Measurements from ENCODE around the gene SPTBN5.

The SPTBN5 gene

DNA sequence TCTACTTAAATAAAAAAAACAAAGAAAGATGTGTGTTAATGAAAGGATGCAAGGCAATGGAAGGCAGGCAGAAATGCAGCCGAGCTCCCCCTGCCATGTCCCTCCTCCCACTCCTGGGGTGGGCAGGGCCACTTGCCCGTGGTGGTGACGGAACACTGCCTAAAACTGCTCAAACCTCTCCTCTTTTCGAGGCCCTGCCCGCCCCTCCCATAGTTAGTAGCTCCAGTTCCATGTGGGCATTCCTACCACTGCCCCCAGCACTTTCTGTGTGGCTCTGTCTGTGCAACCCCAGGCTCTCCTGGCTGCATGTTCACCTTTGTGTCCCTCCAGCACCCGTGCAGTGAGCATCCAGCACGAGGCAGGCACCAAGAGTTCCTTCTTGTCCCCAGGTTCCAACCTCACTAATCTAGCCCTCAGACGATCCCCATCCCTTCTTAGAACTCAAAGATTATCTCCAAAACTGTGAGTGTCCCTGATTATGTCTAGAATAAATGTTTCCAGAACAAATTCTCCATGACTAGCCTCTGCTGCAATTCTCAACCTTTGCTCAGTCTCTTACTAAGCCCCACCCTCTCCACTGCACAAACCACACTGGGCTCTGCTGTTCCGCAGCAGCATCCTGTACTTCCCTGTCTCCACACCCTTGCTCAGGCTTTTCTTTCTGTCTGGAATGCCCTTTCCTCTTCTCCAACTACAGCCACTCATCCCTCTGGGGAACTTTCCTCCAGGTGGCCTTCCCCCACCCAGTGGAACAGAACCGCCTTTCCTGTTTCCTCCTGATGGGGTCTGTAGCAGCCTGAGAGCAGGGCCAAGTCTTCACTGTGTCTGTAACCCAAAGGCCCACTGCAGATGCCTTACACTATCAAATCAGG is 32.6 kb upstream of the SPTBN5 start:
- DNase-seq = no peak

DNA sequence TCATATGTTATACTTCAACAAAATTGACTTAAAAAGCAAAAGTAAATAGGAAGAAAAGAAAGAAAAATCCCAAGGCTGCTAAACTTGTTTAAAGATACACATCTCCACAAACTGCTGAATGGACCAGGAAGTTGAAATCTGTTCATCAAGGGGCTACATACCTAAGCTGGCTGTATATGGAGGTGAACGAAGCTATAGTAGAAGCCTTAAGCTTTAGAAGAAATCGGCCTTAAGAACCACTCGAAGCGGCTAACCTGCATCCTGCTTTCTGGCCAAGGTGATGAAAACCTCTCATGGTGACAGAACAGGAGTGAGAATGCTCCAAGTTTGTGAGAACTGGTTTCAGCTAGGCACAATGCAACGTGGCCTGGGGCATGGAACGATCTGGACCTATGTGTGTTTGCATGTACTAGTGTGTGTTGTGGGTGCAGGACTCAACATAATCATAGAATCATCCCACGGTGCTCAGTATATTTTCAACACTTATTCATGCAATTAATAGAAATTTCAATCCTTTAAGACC is 31.3 kb upstream of the SPTBN5 start:
- DNase-seq = no peak

DNA sequence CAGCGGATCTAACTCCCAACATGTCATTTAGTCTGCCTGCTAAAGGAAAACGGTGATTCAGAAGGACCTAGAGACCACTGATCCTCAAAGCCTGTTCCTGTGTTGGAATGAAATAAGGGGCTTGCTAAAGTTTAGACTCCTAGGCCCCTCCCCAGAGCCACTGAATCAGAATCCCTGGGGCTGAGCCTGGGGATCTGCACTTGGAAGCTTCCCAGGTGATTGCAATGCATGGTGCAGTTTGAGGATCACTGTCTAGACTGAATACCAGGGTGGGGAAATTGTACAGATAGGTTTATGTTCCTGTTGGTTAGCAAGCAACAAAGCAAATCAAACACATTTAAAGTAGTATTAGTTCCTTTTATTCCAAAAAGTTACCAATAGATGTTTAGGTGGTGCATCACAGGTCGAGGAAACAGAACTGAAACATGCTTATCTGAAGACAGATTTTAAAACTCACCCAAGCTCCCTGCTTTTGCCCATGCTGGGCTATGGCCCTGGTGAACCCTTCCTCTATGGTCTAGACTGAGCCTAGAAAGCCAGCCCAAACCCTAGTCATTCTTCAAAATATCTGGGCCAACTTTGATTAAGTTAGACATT is 29.6 kb upstream of the SPTBN5 start:
- DNase-seq = no peak

DNA sequence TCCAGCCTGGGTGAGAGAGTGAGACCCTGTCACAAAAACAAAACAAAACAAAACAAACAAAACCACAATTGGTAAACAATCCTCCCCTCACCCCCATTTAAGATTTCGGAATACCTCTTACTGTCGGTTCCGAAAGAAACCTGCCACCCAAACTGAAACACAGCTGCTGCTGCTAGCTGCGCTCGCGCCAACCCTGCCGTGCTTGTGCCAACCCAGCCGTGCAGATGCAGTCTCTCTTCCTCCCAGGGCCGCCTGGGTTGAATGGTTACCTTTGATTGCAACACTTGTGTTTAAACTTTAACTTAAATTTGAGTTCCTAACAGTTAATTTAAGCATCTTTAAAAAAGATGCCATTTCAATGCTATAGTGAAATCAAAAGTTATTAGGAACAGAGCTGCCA is 28.5 kb upstream of the SPTBN5 start:
- no peak for DNase-seq

DNA sequence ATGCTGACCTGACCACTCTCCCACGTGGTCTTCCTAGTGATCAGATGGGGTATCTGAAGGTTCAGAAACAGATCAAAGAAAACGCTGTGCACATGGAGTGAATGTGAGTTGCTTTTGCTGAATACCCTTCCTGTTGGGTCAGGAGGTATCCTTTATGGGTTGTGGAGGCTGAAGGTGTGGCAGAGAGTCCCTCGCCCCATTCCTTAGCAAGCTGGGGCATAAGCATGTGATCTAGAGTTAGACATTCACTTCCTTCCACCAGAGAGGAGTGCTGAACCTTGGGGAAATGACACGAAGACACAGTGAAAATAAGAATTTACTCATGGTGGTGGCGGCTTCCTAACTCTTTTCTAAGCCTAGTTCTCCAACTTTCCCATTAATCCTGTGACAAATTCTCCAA is 27.8 kb upstream of the SPTBN5 start:
- no peak for DNase-seq

DNA sequence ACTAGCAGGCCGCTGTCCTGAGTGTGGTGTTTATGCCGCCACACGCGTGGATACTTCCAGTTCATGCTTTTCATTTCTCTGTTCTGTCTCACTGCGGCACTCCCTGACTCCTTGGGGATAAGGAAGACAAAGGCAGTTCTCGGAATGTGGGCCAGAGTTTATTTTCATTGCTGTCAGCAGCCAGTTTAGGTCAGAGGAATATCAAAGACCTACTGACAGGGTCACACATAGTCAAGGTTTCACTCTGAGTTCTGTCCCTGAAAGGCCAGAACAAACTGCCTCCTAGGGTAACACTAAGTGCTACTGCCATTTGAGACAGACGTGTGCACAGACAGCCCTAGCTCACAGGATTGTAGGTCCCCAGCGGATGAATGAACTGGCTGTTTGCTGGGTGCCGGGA is 27.3 kb upstream of the SPTBN5 start:
- no peak for DNase-seq

DNA sequence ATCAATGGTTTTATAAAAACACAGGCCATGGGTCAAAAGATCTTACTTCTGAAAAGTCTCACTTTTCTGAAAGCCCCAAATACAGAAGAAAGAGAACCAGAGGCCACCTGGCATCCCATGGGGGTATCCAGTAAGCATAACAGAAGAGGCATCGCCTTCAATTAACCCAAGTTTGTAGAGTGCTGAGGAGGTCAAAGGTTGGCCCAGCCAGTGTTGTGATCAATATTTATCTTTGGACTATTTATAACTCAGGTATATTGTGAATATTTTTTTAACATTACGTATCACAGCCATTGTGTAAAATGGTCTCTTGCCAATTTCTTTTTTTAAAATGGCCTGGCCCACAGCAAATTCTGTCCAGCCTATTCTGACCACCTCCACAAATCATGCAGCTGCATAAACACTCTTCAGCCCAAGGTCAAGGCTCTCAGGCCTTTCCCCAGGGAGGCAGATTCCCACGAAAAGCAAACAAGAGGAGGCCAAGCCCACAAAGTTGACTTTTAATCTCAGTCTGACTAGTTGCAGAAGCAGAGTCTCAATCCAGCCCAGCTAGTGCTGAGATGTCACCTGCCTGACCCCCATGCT is 26.2 kb upstream of the SPTBN5 start:
- DNase-seq = no peak

DNA sequence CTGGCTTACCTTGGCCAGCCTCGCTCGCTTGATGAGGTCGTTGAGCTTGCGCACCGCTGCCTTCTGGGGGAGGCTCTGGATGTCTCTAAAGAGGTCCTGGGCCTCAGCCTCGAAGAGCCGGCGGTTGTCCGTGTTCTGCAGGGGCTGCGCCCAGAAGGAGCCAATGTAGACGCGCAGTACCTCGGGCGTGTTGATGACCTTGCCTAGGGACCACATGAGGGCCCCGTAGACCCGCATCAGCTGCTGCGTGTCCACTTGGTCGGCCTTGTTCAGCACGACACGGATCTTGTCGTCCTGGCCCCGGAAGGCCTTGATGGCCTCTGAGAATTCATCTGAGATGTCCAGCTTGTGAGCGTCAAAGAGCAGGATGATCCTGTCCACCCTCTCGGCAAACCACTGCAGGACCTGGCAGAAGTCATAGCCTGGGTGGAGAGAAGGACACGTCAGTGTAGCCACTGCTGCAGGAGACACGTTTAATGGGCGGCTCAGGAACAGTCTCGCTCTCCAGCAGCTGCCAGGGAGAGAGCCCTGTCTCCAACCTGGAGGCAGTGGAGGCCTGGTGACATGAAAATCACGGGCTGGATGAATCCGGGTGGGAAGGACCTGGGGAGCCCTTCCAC is 25.5 kb upstream of the SPTBN5 start:
- no peak for DNase-seq

DNA sequence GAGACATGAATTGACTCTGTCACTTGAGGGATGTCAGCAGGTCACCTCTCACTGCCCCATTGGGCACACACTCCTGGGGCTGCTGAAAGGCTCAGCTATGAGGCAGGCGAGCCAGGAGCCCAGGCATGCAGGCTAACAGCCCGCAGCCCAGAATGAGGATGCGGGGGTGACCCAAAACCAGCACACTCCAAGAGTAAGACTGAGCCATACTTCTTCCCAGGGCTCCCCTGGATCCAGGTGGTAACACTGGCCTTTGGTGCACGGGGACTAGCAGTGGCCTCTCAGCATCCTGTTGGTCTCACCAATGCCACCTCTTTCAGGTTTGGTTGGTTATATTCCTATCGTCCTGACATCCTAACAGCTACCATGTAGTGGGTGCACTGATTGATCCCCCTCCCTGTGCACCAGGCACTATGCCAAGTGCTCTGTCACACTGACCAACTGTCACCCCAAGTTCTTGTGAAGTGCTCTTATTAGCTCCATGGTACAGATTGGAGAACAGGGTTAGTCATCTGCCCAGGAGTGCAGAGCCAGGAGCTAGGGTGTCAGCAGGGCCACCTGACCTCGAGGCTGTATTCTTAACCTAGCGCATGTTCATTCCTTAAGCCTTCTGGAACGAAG is 24.8 kb upstream of the SPTBN5 start:
- no peak for DNase-seq

DNA sequence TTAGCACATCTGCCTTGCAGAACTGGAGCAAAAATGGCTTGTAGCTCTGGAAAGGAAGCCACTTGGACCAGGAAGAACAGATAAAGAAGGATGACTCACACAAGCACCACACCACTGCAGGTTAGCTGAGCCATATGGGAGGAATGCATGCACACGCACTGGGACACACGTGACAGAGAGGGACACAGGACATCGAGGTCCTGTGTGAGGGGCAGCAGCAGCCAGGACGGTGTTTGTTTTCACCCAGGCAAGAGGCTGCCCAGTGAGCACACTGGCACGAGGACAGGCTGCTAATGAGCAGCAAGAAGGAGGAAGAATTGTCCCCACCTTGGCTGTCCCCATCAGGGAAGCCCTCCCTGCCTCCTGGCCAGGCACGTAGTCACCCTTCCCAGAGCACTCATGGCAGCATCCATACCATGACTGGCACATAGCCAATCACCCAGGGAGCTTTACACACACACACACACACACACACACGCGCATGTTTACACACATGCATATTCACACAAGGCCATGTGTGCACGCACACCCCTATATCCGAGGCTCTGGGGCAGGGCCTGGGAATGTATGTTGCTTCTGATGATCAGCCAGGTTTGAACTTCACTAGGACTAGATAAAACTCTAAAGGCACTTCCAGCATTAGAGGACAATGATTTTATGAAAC is 24.0 kb upstream of the SPTBN5 start:
- no peak for DNase-seq

DNA sequence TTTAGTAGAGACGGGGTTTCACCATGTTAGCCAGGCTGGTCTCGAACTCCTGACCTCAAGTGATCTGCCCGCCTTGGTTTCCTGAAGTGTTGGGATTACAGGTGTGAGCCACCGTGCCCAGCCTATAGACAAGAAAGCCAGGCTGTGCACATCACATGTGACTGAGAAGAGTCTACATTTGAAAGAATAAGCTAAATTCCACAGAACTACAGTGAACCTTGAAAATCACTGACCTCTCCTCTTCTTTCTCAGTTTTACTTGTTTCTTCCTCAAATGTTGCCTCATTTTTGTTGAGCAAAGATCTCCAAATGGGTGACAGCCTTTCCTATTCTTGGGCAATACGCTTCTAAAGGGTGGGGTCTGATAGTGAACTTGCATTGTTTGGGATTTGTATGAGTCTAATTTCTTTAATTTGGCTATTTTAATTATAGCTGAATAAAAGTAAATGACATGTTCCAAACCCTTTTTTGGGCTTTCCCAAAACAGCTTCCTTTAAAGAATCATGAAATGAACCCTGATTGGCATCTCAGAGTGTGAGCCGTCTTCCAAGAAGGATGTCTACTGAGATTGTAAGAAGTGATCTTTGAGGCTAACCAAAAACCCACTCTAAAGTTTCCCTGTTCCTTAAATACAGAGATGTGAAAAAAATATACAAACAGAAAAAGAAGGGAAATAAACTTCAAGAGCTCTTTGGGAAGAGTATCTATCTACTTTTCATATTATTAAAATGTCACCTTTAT is 21.6 kb upstream of the SPTBN5 start:
- DNase-seq = no peak

DNA sequence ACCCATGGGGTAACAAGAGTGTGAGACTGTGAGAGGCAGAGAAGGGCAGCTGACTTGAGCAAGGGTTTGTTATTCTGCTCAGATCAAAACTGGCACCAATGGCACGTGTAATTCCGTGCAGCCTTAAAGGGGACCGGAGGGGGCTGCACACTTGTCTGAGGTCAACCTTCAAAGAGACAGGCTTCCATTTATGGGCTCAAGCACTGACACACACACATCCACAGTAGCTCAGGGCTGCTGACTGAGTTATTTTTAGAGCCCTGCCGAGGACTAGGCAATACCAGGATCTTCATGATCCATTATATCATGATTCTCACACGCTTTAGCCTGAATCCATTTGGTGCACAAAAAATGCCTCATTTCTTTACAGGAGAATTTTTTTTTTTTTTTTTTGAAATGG is 20.6 kb upstream of the SPTBN5 start:
- DNase-seq = no peak

DNA sequence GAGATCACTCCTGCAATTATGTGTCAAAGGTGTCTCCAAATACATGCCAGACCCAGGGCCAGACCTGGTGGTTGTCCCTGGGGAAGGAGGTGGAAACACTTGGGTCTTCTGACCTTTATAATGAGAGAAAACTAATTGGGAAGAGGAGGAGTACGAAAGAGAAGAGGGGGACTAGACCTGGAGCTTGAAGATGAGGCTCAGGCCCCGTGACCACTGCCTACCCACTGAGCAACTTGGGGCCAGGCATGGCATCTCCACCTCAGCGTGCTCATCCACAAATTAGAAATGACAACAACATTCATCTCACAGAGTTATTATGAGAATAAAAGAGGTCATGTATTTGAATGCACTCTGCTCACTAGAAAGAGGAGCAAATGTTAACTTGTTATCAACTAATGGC is 19.4 kb upstream of the SPTBN5 start:
- DNase-seq = no peak

DNA sequence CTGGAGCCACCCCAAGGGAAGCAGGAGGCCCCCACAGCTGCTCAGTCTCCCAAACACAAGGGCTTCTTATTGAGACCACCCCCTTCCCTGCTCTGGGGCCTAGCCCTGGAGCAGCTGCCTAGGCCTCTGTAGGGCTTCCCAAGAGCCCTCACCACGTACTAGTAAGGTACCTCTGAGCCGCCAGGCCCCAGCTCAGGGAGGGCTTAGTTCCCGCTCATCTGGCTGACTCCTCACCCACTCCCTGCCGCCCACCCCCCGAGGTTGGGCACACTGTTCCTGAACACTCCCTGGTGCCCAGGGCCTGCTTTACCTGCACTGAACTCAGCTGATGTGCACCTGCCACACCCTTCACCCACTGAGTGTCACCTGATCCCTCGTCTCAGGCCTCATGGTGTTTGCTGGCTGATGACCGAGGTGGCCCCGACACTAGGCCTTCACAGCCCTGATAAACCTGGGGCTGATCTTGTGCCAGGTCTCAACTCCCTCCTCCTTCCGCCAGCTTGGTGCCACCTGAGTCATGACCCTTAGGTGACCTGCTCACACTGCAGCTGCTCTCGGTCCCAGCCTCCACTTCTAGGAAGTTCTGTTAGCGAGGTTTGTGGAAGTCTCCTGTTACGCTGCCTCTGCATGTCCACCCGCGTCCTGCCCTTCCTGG is 18.0 kb upstream of the SPTBN5 start:
- no peak for DNase-seq

DNA sequence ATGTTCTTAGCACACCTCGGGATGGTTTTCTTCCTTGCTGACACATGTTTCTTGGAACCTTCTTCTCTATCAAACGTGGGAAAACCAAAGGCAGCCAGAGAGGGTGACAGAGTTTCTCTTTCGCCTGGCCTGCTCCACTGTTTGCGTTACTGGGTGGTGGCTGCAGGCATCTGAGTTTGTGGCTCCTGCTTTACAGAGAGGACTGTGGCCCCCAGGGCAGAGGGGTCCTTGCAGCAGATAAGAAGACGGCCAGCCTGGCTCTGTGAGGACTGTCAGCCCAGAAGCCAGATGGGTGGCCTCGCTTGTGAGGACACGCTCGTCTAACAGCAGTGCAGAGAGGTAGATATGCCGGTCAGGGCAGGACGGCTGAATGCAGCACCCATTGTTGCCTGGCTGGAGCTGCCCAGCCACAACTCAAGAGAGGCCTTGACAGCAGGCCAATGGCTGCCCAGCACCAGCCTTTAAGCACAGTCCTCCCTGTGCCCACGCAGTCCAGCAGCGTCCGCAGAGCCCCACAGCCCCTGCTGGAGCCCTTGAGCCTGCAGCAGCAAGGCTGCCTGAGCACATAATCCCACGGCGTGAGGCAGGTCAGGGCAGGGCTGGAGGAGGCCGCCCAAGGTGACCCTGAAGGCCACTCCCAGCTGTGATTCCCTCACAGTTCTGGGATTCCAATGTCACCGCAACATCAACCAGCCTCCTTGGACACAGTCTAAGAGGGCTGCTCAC is 15.0 kb upstream of the SPTBN5 start:
- DNase-seq = no peak

DNA sequence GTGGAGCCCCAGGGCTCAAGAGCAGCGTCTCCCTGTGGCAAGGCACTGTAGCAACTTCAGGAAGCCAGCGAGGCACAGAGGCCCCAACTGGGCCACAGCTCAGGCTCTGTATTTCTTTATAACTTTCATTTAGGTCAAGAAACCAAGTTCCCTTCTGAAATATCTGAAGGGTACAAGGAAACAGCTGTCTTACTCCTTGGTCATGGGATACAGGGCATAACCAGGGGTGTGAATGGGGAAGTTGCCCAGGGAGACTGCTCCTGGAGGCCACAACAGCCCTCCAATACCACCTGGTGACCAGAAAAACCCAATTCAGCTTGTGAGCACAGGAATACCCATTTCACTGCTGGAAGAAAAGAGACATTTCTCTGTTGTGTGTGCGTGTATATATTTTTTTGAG is 13.3 kb upstream of the SPTBN5 start:
- DNase-seq = no peak

DNA sequence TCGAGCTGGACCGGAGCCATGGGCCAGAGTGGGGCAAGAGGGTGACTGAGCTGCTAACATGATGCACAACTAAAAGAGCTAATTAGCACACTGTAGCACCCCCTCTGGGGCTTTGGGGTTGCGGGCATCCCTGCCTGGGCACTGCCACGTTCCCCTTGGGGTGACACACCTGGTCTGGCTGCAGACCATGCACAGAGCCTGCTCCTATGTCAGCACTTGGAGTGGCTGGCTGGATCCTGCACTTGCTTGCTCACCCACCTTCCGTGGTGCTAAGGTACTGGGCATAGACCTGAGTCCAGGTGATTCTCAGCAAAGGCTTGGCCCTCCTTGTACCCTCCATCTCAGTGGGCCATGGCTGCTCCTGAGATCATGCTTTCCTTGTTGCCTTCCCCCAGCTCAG is 12.8 kb upstream of the SPTBN5 start:
- no peak for DNase-seq

DNA sequence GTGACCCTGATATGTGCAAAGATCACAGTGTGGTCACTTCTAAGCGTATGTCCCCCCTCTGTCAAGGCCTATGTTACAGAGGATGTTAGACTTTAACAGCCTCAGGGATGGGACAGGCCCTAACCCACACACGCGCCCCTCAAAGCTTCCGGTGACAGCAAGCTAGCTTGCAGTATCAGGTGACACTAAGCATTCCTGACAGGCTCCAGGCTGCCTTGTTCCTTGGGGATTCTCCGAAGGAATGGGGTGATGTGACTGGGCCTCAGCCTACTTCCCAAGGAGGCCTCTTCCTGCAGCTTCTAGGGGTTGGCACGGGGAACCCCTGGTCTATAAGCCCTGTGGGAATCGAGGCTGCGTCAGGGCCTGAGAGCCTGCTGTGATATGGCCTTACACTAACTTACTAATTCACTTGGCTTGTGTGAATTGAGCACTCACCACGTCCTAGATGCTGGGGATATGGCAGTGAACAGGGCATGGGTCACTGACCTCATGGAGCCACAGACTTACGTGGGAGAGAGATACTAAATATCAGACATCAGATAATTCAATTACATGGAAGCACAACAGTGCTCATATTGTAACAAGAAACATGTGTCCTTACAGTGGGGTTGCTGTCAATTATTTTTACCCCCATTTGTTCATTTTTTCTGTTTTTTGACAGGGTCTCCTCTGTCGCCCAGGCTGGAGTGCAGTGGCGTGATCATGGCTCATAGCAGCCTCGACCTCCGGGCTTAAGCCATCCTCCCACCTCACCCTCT is 11.4 kb upstream of the SPTBN5 start:
- no peak for DNase-seq

DNA sequence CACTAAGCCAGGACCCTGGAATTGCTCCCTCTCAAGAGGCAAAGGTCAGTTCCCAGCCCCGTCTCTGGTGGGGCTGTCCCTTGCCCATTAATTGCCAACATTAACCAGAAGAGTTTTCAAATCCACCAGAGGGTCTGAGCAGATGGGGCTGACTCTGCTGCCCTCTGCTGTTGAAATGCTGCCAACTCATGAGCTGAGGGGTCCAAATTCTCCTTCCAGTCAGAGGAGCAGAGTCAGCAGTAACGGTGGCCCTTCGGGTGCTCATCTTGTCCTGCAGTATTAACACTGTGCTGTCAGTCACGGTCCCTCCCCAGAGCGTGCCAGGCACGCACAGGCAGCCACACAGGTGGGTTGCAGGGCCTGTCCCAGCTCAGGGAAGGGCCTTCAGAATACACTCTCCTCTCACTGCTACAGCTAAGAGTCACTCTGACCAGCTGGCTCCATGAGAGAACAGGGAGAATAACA is 10.7 kb upstream of the SPTBN5 start:
- no peak for DNase-seq

DNA sequence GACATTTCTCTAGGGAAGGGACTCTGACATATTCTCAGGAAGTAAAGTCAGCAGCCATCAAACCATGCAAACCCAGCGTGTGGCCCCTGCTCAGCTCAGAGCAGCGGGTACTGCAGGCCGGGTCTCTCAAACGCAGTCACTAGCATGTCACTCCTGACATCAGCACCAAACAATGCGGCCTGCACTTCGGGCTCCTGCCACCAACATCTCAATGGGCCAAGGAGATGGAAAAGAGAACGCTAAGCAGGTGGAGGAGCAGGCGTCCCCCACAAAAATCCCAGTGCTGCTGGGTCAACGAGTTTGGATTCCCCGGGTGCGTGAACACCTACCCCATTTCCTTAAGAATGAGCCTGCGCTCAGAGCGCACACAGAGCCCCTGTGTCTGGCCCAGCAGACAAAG is 9.9 kb upstream of the SPTBN5 start:
- no peak for DNase-seq
